OCI-M1 (cell line): ENCODE data around the gene SLC29A1.

Experiments used
- DNase-seq: peaks from one replicate; lab custom pipeline; 2025; lab: John Stamatoyannopoulos, UW

The SLC29A1 gene

GRCh38 chr6:44255105-44255808, 31.9 kb downstream of the SLC29A1 start:
- no peak for DNase-seq

- no peak for DNase-seq
Observed at GRCh38 chr6:44255871-44256774, 32.7 kb downstream of the SLC29A1 start.

GRCh38 chr6:44256775-44257024, 33.3 kb downstream of the SLC29A1 start:
- DNase-seq, result no peak

- peak; percentile 92 for DNase-seq
Observed at GRCh38 chr6:44257025-44257752, 33.8 kb downstream of the SLC29A1 start, which contains the start of gene SLC35B2. Gene SLC35B2 (minus strand): TSS chr6:44257528. CDS start chr6:44257410, 118 bp downstream.

GRCh38 chr6:44257753-44258324, 34.4 kb downstream of the SLC29A1 start:
- no peak for DNase-seq

- DNase-seq, result no peak
Observed at GRCh38 chr6:44258325-44258863, 35.0 kb downstream of the SLC29A1 start.

GRCh38 chr6:44258921-44259320, 35.5 kb downstream of the SLC29A1 start:
- DNase-seq, result no peak

- DNase-seq, result no peak
Observed at GRCh38 chr6:44260011-44260410, 36.6 kb downstream of the SLC29A1 start.

GRCh38 chr6:44260451-44261297, 37.3 kb downstream of the SLC29A1 start:
- no peak for DNase-seq

- no peak for DNase-seq
Observed at GRCh38 chr6:44261581-44261980, 38.2 kb downstream of the SLC29A1 start.

- DNase-seq, result no peak
Observed at GRCh38 chr6:44262467-44263353, 39.3 kb downstream of the SLC29A1 start.

- DNase-seq, result peak; percentile 62
Observed at GRCh38 chr6:44263354-44264100, 40.1 kb downstream of the SLC29A1 start.

- DNase-seq, result peak; percentile 90
Observed at GRCh38 chr6:44264154-44265006, 41.0 kb downstream of the SLC29A1 start.

GRCh38 chr6:44265007-44265721, 41.8 kb downstream of the SLC29A1 start, which contains the start of gene NFKBIE:
Gene NFKBIE (minus strand): TSS chr6:44265551. CDS start chr6:44265346, 205 bp downstream.
- DNase-seq, result peak; percentile 96

- DNase-seq, result no peak
Observed at GRCh38 chr6:44265722-44266233, 42.4 kb downstream of the SLC29A1 start.

- no peak for DNase-seq
Observed at GRCh38 chr6:44266347-44266746, 43.0 kb downstream of the SLC29A1 start.

- no peak for DNase-seq
Observed at GRCh38 chr6:44267252-44267651, 43.9 kb downstream of the SLC29A1 start.
